Activated naive CD8-positive, alpha-beta T cell treated with anti-CD3 and anti-CD28 coated beads, Interleukin-2, amount 10 ng/mL, durations not matched to agents 7 days and 5 days (primary cell): ENCODE data around the gene CEP78. TPM values are rescaled to one million over a fixed set of nuclear protein-coding genes. Genes with fewer than 3 reads are reported as not detected.

ENCODE experiments used
- ATAC-seq: fragments of 150-1000 bp; cut with Tn5 transposase; one replicate; pipeline ENCODE4 v1.10.0; 2021; ENCODE audit warnings: low read depth, moderate library complexity
- POLR2A ChIA-PET: fragments of 350-600 bp; sonication (Branson Sonifier 250); formaldehyde crosslinking; loops from one replicate; lab custom pipeline; 2021; ENCODE audit warnings: antibody characterized with exemption; lab: Charles Lee
- DNase-seq: peaks from one replicate; pipeline ENCODE4 v3.0.0; 2021
- H3K27ac Mint-ChIP-seq: one replicate; pipeline ENCODE4 v1.8.0; 2022; ENCODE audit warnings: mild to moderate bottlenecking, mixed read lengths
- H3K27me3 Mint-ChIP-seq: one replicate; pipeline ENCODE4 v1.8.0; 2022; ENCODE audit warnings: mild to moderate bottlenecking, moderate library complexity, mixed read lengths
- H3K36me3 Mint-ChIP-seq: one replicate; pipeline ENCODE4 v1.8.0; 2021; ENCODE audit warnings: mild to moderate bottlenecking, mixed read lengths
- H3K4me1 Mint-ChIP-seq: one replicate; pipeline ENCODE4 v1.8.0; 2021; ENCODE audit warnings: mixed read lengths
- H3K4me3 Mint-ChIP-seq: one replicate; pipeline ENCODE4 v1.8.0; 2022; ENCODE audit warnings: mild to moderate bottlenecking, moderate library complexity, mixed read lengths
- H3K9me3 Mint-ChIP-seq: one replicate; pipeline ENCODE4 v1.8.0; 2021; ENCODE audit warnings: mixed read lengths
- total RNA-seq, 2 experiments: library from RNA; stranded (reverse); gene quantifications; one replicate each; pipeline ENCODE4 v1.2.3, GENCODE V29; 2021

Gene CEP78
- total RNA-seq, 2 experiments from 2014 or later = 48.9 to 54.8 TPM

DNA sequence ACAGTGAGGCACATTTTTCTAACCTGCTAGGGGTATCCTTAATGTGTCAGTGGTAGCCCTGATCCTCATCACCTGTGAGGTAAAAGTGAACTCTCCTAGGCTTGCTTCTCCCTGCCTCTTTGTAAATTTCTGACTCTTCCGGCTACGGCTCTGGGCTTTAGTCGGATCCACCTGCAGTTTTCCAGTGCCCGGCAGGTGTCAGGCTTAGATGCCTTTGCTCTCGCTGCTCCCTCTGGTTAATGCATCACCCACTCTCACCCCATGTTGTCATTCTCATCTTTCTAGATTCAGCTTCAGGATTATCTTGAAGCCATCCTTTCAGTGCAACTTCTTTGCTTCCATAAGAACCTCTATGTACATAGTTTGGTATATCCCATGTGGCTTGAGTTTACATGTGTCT lies 3.6 kb downstream of the CEP78 start:
- DNase-seq = no peak
- Mint-ChIP-seq H3K4me1 (peaks cover 40% of the 10 kb centered on the region), H3K27ac (no peak overlapping the region), H3K9me3 (no peaks in the 10 kb centered on the region), H3K27me3 (no peaks in the 10 kb centered on the region), H3K4me3 (no peak overlapping the region), H3K36me3 (peaks cover 31% of the 10 kb centered on the region)
- POLR2A ChIA-PET = interaction anchor here (1.2 kb wide), 1 partner anchor 58 kb away, joined by 4 read pairs; the partner anchor contains the start of gene PSAT1
- no peak for ATAC-seq

GRCh38 chr9:78242041-78242440 lies 6.2 kb downstream of the CEP78 start:
- H3K4me1 Mint-ChIP-seq = peaks cover 33% of the 10 kb centered on the region
- peaks cover 44% of the 10 kb centered on the region for H3K36me3 Mint-ChIP-seq
- ATAC-seq (no peak), DNase-seq (no peak)
- H3K9me3 Mint-ChIP-seq = no peaks in the 10 kb centered on the region
- POLR2A ChIA-PET = interaction anchor here (1.3 kb wide), 1 partner anchor 55 kb away, joined by 4 read pairs; the partner anchor contains the start of gene PSAT1
- H3K27ac Mint-ChIP-seq = no peak overlapping the region
- no peak overlapping the region for H3K4me3 Mint-ChIP-seq
- H3K27me3 Mint-ChIP-seq = no peaks in the 10 kb centered on the region

GRCh38 chr9:78243130-78243529 lies 7.3 kb downstream of the CEP78 start:
- Mint-ChIP-seq H3K27ac (no peak overlapping the region), H3K4me3 (no peak overlapping the region), H3K9me3 (no peaks in the 10 kb centered on the region), H3K4me1 (peaks cover 29% of the 10 kb centered on the region), H3K27me3 (no peaks in the 10 kb centered on the region), H3K36me3 (peaks cover 47% of the 10 kb centered on the region)
- DNase-seq = no peak
- POLR2A ChIA-PET = no interaction called here
- no peak for ATAC-seq

- Mint-ChIP-seq H3K27me3 (no peaks in the 10 kb centered on the region), H3K9me3 (no peaks in the 10 kb centered on the region), H3K36me3 (peaks cover 45% of the 10 kb centered on the region), H3K4me1 (peaks cover 22% of the 10 kb centered on the region), H3K4me3 (no peak overlapping the region), H3K27ac (no peak overlapping the region)
- no peak for ATAC-seq
- POLR2A ChIA-PET = interaction anchor here (1.2 kb wide), 1 partner anchor 51 kb away, joined by 3 read pairs; the partner anchor contains the start of gene PSAT1
- no peak for DNase-seq
These were observed 9.5 kb downstream of the CEP78 start for GRCh38 chr9:78245401-78245800.

GRCh38 chr9:78248635-78249034 lies 12.8 kb downstream of the CEP78 start:
- ATAC-seq (no peak), DNase-seq (no peak)
- H3K9me3 Mint-ChIP-seq = no peaks in the 10 kb centered on the region
- peaks cover 20% of the 10 kb centered on the region for H3K4me1 Mint-ChIP-seq
- no peak overlapping the region for H3K27ac Mint-ChIP-seq
- H3K36me3 Mint-ChIP-seq = peaks cover 41% of the 10 kb centered on the region
- H3K27me3 Mint-ChIP-seq = no peaks in the 10 kb centered on the region
- no peak overlapping the region for H3K4me3 Mint-ChIP-seq
- POLR2A ChIA-PET = no interaction called here

DNA sequence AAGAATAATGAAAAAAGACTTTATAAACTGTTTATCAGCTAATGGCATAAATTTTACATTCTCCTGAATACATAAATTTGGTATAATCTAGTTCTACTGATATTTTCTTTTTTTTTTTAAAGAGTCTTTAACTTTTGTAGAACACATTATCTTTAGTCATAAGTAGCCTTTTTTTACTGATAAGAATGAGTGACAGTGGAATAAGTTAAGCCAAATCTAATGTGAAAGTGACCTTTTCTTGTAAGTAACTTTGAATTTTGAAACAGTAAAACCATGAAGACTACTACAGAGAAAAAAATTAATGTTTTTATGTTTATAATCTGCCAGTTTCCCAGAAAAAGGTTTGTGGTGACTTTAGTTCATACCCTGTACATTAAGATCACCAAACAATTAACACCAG lies 13.7 kb downstream of the CEP78 start:
- DNase-seq (no peak), ATAC-seq (no peak)
- peaks cover 20% of the 10 kb centered on the region for H3K4me1 Mint-ChIP-seq
- H3K4me3 Mint-ChIP-seq = no peak overlapping the region
- peaks cover 42% of the 10 kb centered on the region for H3K36me3 Mint-ChIP-seq
- H3K27me3 Mint-ChIP-seq = no peaks in the 10 kb centered on the region
- POLR2A ChIA-PET = no interaction called here
- H3K27ac Mint-ChIP-seq = no peak overlapping the region
- no peaks in the 10 kb centered on the region for H3K9me3 Mint-ChIP-seq

DNA sequence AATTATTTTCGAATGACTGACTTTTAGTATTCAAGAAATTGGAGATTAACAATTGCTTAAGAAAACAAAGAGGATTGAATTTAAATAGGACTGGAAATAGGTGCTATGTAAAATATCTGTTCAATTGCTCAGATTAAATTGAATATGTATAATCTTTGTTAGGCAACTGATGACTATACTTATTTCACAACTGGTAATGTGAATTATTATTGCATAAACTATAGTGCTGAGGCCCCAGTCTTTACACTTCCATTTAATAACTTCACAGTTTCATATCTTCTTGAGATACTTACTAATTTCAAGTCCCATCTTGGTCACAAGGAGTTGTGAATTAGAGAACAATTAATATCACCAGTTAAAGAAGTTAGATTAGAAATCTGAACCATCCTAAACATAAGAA lies 16.7 kb downstream of the CEP78 start:
- no peak overlapping the region for H3K4me3 Mint-ChIP-seq
- no peaks in the 10 kb centered on the region for H3K9me3 Mint-ChIP-seq
- H3K27ac Mint-ChIP-seq = no peak overlapping the region
- peaks cover 16% of the 10 kb centered on the region for H3K4me1 Mint-ChIP-seq
- H3K36me3 Mint-ChIP-seq = peaks cover 30% of the 10 kb centered on the region
- DNase-seq = no peak
- ATAC-seq = no peak
- POLR2A ChIA-PET = no interaction called here
- H3K27me3 Mint-ChIP-seq = no peaks in the 10 kb centered on the region

- no peak for ATAC-seq
- H3K27me3 Mint-ChIP-seq = no peaks in the 10 kb centered on the region
- peaks cover 15% of the 10 kb centered on the region for H3K4me1 Mint-ChIP-seq
- H3K4me3 Mint-ChIP-seq = no peak overlapping the region
- H3K9me3 Mint-ChIP-seq = no peaks in the 10 kb centered on the region
- no peak for DNase-seq
- POLR2A ChIA-PET = no interaction called here
- H3K27ac Mint-ChIP-seq = no peak overlapping the region
- peaks cover 26% of the 10 kb centered on the region for H3K36me3 Mint-ChIP-seq
These were observed 17.4 kb downstream of the CEP78 start for GRCh38 chr9:78253285-78253684.

DNA sequence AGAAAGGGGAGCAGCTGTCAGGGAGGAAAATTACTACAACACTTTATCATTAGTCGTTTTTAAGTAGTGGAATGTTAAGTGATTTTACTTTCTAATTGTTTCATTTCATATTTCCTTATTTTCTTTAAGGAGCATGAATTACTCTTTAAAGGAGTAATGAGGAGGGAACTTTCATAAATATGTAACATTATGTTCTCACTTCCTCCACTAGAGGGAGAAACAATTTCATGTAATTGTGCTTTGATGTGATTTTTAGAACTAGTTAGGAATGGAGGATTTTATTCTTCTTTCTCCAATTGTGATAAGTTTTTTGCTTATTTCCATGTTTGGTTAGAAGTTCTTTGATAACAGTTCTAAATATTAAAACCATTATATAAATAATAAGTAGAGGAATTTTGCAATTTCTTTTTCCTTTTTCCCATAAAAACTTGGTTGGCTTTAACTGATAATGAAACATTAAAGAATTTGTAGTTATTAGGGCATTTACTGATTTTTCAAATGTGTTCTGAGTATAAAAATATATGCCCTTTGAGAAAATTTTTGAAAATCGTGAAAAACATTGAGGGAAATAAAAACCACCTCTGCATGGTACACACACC lies 25.6 kb downstream of the CEP78 start:
- POLR2A ChIA-PET = interaction anchor here (1.4 kb wide), 1 partner anchor 35 kb away, joined by 3 read pairs; the partner anchor contains the start of gene PSAT1
- Mint-ChIP-seq H3K27ac (no peak overlapping the region), H3K27me3 (no peaks in the 10 kb centered on the region), H3K36me3 (peaks cover 26% of the 10 kb centered on the region), H3K9me3 (no peaks in the 10 kb centered on the region), H3K4me1 (no peaks in the 10 kb centered on the region), H3K4me3 (no peak overlapping the region)
- ATAC-seq (no peak), DNase-seq (no peak)

DNA sequence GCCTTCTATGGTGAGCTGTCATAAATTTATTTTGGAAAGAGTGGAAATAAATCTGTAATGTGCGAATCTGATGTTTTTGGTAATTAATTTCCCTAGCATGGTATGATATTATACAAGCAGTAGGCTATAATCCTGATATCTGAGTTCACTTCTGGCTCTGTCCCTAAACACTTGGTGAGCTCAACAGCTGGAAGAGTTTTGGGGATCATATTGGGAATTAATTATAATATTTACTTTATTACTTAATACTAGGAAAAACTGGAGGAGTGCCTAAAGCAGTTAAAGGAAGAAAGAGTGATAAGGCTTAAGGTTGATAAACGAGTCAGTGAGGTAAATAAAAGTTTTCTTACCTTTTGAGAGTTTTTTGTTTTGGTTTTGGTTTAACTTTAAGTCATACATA lies 26.8 kb downstream of the CEP78 start:
- POLR2A ChIA-PET = interaction anchor here (0.7 kb wide), 1 partner anchor 34 kb away, joined by 4 read pairs; the partner anchor contains the start of gene PSAT1
- Mint-ChIP-seq H3K27me3 (no peaks in the 10 kb centered on the region), H3K36me3 (peaks cover 25% of the 10 kb centered on the region), H3K9me3 (no peaks in the 10 kb centered on the region), H3K4me3 (no peak overlapping the region), H3K27ac (no peak overlapping the region), H3K4me1 (no peaks in the 10 kb centered on the region)
- no peak for ATAC-seq
- DNase-seq = no peak

DNA sequence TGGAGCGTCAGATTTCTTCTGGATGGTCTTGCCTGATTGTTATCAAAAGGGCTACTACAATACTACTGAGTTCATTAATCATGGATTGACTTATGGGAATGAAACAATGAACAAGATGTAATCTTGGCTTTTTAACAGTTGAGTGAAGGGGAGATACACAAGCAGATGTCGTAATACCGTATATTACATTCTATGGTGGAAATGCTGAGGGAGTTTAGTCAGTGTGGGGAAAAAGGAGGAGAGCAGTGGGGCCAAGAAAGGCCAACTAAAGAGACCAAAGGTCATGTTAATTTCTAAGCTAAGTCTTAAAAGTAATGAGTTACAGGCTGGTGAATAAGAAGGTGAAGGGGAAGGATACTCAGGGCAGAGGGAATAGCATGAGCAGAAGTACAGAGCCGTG lies 32.0 kb downstream of the CEP78 start:
- DNase-seq (no peak), ATAC-seq (no peak)
- Mint-ChIP-seq H3K9me3 (no peaks in the 10 kb centered on the region), H3K36me3 (peaks cover 39% of the 10 kb centered on the region), H3K4me3 (no peak overlapping the region), H3K27me3 (no peaks in the 10 kb centered on the region), H3K27ac (no peak overlapping the region), H3K4me1 (no peaks in the 10 kb centered on the region)
- POLR2A ChIA-PET = no interaction called here

DNA sequence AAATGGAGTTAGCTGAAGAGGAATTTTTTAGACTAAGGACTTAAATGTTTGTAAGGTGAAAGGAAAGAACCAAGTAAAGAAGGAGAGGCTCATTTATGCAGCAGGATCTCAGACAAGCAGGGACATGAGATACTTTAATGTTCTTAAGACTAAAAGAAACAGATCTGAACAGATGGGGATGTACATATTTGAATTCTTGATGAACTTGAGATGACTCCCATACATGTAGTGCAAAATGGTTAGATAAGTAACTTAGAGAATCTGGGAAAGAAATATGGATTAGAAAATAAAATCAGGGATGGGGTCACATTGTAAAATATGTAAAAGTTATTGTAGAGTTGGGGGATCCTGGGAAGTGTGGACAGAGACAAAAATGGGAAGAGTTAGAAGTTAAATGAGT lies 33.9 kb downstream of the CEP78 start:
- Mint-ChIP-seq H3K4me1 (no peaks in the 10 kb centered on the region), H3K9me3 (no peaks in the 10 kb centered on the region), H3K4me3 (no peak overlapping the region), H3K27me3 (no peaks in the 10 kb centered on the region), H3K36me3 (peaks cover 35% of the 10 kb centered on the region), H3K27ac (no peak overlapping the region)
- ATAC-seq (no peak), DNase-seq (no peak)
- POLR2A ChIA-PET = no interaction called here

- no peak for DNase-seq
- Mint-ChIP-seq H3K9me3 (no peaks in the 10 kb centered on the region), H3K36me3 (peaks cover 24% of the 10 kb centered on the region), H3K4me3 (no peak overlapping the region), H3K4me1 (no peaks in the 10 kb centered on the region), H3K27me3 (no peaks in the 10 kb centered on the region), H3K27ac (no peak overlapping the region)
- ATAC-seq = no peak
- POLR2A ChIA-PET = no interaction called here
These were observed 36.4 kb downstream of the CEP78 start for GRCh38 chr9:78272307-78272706.

- peaks cover 3% of the 10 kb centered on the region for H3K4me1 Mint-ChIP-seq
- no peak overlapping the region for H3K27ac Mint-ChIP-seq
- peaks cover 16% of the 10 kb centered on the region for H3K36me3 Mint-ChIP-seq
- H3K9me3 Mint-ChIP-seq = no peaks in the 10 kb centered on the region
- DNase-seq (no peak), ATAC-seq (no peak)
- H3K27me3 Mint-ChIP-seq = no peaks in the 10 kb centered on the region
- POLR2A ChIA-PET = interaction anchor here (1.4 kb wide), 1 partner anchor 23 kb away, joined by 4 read pairs; the partner anchor contains the start of gene PSAT1
- H3K4me3 Mint-ChIP-seq = no peak overlapping the region
These were observed 37.9 kb downstream of the CEP78 start for GRCh38 chr9:78273761-78274160.
